NCI-H146 treated with DMSO at 0.1 percent for 48 hours (cell line): ENCODE data around the gene CFAP57.

Source experiments
- DNase-seq: peaks from one replicate; lab custom pipeline; 2025; ENCODE audit not compliant: unreplicated experiment; lab: John Stamatoyannopoulos, UW

Gene CFAP57

GRCh38 chr1:43225168-43225567 is 53.0 kb downstream of the CFAP57 start:
- no peak for DNase-seq

GRCh38 chr1:43227143-43227764 is 55.1 kb downstream of the CFAP57 start:
- peak; percentile 25 for DNase-seq

GRCh38 chr1:43229826-43230780 is 58.0 kb downstream of the CFAP57 start:
- DNase-seq: no peak

GRCh38 chr1:43232074-43232473 is 59.9 kb downstream of the CFAP57 start:
- DNase-seq: no peak

- no peak for DNase-seq
These were observed 60.4 kb downstream of the CFAP57 start for GRCh38 chr1:43232482-43232881.

- no peak for DNase-seq
These were observed 61.5 kb downstream of the CFAP57 start for GRCh38 chr1:43233631-43234030.

GRCh38 chr1:43234267-43234666 is 62.1 kb downstream of the CFAP57 start:
- DNase-seq: no peak

- DNase-seq: no peak
These were observed 62.9 kb downstream of the CFAP57 start for GRCh38 chr1:43235040-43235439.

- DNase-seq: no peak
These were observed 63.5 kb downstream of the CFAP57 start for GRCh38 chr1:43235451-43236121.

- DNase-seq: no peak
These were observed 65.0 kb downstream of the CFAP57 start for GRCh38 chr1:43237121-43237520.

GRCh38 chr1:43238085-43238484 is 66.0 kb downstream of the CFAP57 start:
- peak; percentile 32 for DNase-seq

- DNase-seq: no peak
These were observed 66.9 kb downstream of the CFAP57 start for GRCh38 chr1:43238991-43239469.

GRCh38 chr1:43239484-43239883 is 67.4 kb downstream of the CFAP57 start:
- no peak for DNase-seq

- no peak for DNase-seq
These were observed 69.3 kb downstream of the CFAP57 start for GRCh38 chr1:43241413-43241836.

- no peak for DNase-seq
These were observed 71.2 kb downstream of the CFAP57 start for GRCh38 chr1:43243299-43243698.

GRCh38 chr1:43246466-43247213 is 74.5 kb downstream of the CFAP57 start:
- no peak for DNase-seq

- DNase-seq: no peak
These were observed 75.3 kb downstream of the CFAP57 start for GRCh38 chr1:43247256-43247921.

GRCh38 chr1:43250351-43250761 is 78.2 kb downstream of the CFAP57 start:
- DNase-seq: no peak

GRCh38 chr1:43251024-43251423 is 78.9 kb downstream of the CFAP57 start:
- no peak for DNase-seq

- no peak for DNase-seq
These were observed 80.1 kb downstream of the CFAP57 start for GRCh38 chr1:43252225-43252624.
